ENCODE measurements around the gene DPY19L2.
"Not testable (repeated sequence)": the region's sequence is repeated elsewhere in the genome, so short reads cannot be mapped to it uniquely, and the experiment has no call there.

GRCh38 chr12:63689141-63689540 is 20.8 kb upstream of the DPY19L2 start:
- not testable (repeated sequence) for TF ChIP-seq CTCF, POLR2A (IDR thresholded peaks at IDR 0.05)

All from right lobe of liver (tissue), 4 donors.